SKM-1 (cell line): ENCODE data around the gene SMIM14.
"Not testable (repeated sequence)": the region's sequence is repeated elsewhere in the genome, so short reads cannot be mapped to it uniquely, and the experiment has no call there.

Experiments used
- DNase-seq: peaks from one replicate; lab custom pipeline; 2025; ENCODE audit not compliant: unreplicated experiment; lab: John Stamatoyannopoulos, UW

SMIM14 gene

GRCh38 chr4:39648213-39648612 is 9.5 kb upstream of the SMIM14 start:
- DNase-seq: no peak

DNA sequence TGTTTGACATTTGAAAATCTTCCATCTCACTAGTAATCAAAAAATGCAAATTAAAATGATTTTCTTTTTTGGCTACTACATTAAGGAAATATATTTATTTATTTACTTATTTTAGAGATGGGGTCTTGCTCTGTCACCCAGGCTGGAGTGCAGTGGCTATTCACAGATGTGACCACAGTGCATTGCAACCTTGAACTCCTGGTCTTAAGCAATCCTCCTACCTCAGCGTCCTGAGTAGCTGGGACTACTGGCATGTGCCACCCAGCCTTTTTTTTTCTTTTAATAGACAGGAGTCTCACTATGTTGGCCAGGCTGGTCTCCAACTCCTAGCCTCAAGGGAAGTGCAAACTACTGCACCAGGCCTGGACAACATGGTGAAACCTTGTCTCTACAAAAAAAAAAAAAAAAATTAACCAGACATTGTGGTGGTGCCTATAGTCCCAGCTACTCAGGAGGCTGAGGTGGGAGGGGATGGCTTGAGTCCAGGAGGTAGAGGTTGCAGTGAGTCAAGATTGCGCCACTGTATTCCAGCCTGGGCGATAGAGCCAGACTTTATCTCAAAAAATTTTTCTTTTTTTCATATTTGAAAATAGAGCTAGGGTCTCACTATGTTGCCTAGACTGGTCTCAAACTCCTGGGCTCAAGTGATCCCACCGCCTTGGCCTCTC is 4.4 kb upstream of the SMIM14 start:
- no peak for DNase-seq

DNA sequence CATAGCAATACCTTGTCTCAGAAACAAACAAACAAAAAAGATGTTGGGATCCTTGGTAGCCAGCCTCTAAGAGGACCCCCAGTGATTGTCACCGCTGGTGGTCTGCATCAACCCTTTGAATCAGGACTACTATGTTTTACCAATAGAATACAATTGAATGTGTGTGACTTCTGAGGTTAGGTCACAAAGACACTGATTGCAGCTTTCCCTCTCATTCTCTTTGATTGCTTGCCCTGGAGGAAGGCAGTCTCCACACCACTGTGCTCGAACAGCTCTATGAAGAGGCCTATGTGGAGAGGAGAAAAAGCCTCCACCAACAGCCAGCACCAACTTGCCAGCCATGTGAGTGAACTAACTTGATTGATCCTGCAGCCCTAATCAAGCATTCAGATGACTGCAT is 2.8 kb upstream of the SMIM14 start:
- DNase-seq: no peak

- DNase-seq: no peak
Observed at GRCh38 chr4:39637586-39638353, 895 bp downstream of the SMIM14 start.

- no peak for DNase-seq
Observed at GRCh38 chr4:39637221-39637585, 1.5 kb downstream of the SMIM14 start.

DNA sequence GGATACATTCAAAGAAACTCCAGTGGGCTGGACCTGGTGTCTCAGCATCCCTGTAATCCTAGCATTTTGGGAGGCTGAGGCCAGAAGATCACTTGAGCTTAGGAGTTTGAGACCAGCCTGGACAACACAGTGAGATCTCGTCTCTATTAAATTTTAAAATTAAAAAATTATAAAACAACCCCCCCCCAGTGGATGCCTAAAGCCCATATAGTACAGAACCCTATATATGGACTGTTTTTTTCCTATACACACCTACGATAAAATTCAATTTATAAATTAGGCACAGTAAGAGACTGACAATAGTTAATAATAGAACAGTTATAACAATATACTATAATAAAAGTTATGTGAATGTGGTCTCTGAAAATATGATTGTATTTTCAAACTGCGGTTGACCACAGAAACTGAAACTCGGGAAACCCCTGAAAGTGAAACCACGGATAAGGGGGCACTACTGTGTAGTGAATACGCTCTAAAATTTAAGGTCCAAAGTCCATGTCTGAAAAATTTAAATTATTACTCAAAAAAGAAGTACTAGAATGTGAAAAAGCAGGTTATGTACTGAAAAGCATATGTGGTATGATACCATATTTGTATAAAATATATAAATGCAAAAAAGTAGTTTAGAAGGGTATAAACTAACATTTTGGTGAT is 2.0 kb downstream of the SMIM14 start:
- DNase-seq: no peak

DNA sequence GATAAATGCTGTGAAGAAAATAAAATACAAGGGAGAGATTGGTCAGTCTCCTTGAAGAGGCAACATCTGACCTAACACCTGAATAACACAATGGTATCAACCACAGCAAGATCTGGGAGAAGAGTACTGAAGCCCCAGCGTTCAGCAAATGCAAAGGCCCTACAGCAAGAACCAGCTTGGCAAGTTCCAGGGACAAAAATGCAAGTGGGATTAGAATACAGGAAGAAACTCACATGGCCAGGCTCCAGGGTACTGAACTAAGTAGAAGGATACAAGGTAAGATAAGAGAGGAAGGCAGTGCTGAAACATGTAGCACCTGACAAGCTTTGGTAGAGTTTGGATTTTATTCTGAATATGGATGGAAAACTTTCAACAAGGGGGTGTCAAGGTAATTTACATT is 3.6 kb downstream of the SMIM14 start:
- no peak for DNase-seq

DNA sequence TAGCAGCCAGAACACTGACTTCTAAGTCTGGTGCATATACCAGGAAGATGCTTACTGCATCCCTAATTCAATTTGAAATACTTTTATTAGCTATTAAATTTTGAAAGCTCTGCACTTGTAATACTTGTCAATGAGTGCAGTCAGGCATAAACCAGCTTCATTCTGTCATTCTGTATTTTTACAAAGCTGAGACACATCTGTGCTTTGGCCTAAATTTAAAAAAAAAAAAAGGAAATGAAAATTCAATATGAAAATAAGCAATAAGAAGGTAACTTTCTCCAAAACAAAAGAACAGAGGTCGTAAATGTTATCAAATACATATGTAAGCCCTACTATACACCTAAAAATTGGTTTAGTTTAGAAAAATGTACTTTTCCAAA is 7.0 kb downstream of the SMIM14 start:
- no peak for DNase-seq

- DNase-seq: no peak
Observed at GRCh38 chr4:39627413-39627812, 11.3 kb downstream of the SMIM14 start.

GRCh38 chr4:39626913-39627312 is 11.8 kb downstream of the SMIM14 start:
- DNase-seq: no peak

DNA sequence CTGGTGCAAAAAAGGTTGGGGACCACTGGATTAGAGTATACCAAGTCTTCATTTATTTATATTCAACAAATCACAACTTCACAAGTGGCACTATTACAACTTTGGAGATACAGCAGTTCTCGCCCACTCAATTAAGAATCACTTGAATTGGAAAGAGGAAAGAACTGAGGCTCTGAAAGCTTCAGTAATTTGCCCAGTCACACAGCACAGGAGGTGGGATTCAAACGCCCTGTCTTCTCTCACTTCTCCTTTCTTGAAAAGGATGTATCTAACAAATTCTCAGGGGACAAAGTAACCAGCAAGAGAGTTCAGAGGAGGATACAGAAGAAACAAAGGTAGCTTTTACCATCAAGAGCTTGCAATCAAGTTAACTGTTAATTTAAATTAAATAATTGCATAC is 12.4 kb downstream of the SMIM14 start:
- no peak for DNase-seq

DNA sequence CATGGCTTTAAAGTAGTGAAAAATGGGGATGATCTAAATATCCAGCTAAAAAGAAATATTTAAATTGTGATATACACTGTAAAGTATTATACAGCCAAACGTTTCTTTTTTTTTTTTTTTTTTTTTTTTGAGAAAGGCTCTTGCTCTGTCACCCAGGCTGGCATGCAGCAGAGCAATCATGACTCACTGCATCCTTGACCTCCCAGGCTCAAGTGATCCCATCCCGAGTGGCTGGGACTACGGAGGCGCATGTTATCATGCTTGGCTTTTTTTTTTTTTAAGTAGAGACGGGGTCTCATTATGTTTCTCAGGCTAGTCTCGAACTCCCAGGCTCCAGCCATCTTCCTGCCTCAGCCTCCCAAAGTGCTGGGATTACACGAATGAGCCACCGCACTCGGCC is 17.1 kb downstream of the SMIM14 start:
- DNase-seq: no peak

DNA sequence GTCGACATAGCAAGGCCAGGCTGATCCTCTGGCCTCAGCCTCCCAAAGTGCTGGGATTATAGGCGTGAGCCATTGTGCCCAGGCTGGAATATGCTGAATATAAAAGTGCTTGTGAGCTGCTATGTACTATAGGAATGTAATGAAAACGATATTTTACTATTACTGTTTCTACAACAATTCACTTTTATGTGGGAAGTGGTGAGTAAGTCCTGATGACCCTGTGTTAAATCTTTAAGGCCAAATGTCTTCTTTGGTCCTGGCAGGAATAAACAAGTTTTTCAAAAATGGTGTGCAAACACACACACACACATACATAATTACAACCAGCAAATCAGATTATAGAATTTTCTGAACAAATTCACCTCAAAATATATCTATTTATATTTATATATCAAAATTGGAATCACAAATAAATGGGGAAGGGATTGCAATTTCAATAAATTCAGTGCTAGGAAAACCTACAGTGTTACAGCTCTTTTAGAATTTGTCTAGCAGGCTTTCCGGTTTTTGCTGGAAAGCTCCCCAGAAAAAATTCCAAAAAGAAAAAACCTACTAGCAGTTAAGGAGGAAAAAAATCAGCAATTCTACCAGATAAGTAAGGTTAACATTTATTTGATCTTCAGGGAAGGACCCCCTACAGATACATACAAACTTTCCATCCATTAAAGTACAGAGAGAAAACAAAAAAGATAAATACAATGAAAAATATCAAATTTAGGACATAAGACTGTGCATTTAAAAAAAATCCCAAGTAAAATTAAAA is 17.9 kb downstream of the SMIM14 start:
- DNase-seq: no peak

DNA sequence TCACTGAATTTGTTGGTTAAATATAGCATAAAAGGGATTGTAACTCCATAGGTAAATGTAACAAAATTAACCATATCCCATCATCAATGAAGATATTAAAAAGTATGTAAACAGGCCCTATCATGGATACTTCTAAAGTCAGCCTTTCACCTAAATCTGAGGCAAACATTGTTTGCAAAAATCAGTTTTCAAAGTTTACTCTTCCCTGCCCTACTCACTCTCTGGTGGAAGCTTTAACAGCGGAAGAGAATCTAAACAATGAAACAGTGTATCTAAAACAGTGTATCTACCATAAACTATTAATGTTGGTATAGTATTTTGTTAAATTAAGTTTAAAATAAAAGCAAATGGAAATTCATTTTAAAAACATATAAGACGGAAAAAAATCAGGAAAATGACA is 21.1 kb downstream of the SMIM14 start:
- no peak for DNase-seq

GRCh38 chr4:39616651-39617050 is 22.0 kb downstream of the SMIM14 start:
- no peak for DNase-seq

GRCh38 chr4:39616112-39616511 is 22.6 kb downstream of the SMIM14 start:
- not testable (repeated sequence) for DNase-seq

- DNase-seq: no peak
Observed at GRCh38 chr4:39614487-39615162, 24.0 kb downstream of the SMIM14 start.

GRCh38 chr4:39613093-39613656 is 25.5 kb downstream of the SMIM14 start:
- DNase-seq: no peak

DNA sequence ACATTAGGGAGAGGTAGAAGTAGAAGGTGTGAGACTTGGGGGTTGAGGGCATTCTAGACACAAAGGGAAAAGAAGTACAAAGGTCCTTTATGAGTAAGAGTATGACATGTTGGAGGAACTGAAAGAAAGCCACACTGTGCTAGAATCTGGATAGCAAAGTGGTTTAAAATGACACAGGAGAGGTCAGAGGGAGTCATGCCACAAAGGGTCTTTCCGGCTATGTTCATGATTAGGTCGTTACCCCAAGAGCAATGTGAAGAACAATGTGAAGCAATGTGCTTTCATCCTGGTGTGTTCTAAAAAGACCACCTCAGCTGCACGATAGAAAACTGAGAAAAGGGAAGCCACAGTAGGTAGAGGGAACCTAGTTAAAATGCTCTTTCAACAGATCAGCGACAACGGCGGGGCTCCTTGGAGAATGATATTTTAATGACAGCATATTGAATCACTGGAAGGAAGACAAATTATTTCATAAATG is 29.2 kb downstream of the SMIM14 start:
- peak; percentile 52 for DNase-seq

GRCh38 chr4:39608451-39608850 is 30.2 kb downstream of the SMIM14 start:
- no peak for DNase-seq

DNA sequence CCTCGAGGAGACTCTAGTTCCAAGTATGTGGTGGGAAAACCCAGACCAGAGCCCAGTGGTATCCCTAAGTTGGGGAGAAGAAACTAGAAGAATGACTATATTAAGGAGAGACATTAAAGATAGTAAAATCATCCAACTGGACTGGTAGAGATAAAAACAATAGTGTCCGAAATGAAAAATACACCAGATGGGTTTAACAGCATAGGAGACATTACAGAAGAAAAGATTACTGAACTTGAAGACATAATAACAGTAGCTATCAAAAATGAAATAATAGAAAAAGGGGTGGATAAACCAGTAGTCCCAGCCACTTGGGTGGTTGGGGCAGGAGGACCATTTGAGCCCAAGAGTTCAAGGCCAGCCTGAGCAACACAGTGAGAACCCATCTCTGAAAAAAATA is 31.9 kb downstream of the SMIM14 start:
- no peak for DNase-seq
